Vagina (tissue), 2 donors: ENCODE data around the gene ZCWPW1. TPM values are rescaled to one million over a fixed set of nuclear protein-coding genes. Genes with fewer than 3 reads are reported as not detected.
"Not testable (repeated sequence)": the region's sequence is repeated elsewhere in the genome, so short reads cannot be mapped to it uniquely, and the experiment has no call there.

Experiments used
- DNase-seq, 2 donors: peaks; one replicate each; pipeline ENCODE4 v3.0.0-alpha.2; 2017; ENCODE audit errors: extremely low spot score in 2 of 2
- H3K27ac ChIP-seq: fragments of 200-600 bp; sonication (generic); one replicate; pipeline ENCODE4 v1.5.1; 2019
- H3K27me3 ChIP-seq: fragments of 200-600 bp; sonication (generic); one replicate; pipeline ENCODE4 v1.5.1; 2019
- H3K36me3 ChIP-seq, 2 donors: fragments of 200-600 bp; sonication (generic); one replicate each; pipeline ENCODE4 v1.5.1; 2017 to 2019
- H3K4me1 ChIP-seq: fragments of 200-600 bp; sonication (generic); one replicate; pipeline ENCODE4 v1.5.1; 2019
- H3K4me3 ChIP-seq, 2 donors: fragments of 200-600 bp; sonication (generic); 1 replicate in 1 of 2; 2 replicates in 1 of 2; pipeline ENCODE4 v1.5.1; 2016 to 2019
- H3K9me3 ChIP-seq: fragments of 200-600 bp; sonication (generic); one replicate; pipeline ENCODE4 v1.5.1; 2019
- CTCF ChIP-seq, 3 experiments: fragments of 450-650 bp in 2 of 3; fragments of 200-600 bp in 1 of 3; sonication (generic) in 1 of 3; IDR thresholded peaks; one replicate each; pipeline ENCODE4 v1.5.1; 2017 to 2019; ENCODE audit warnings: antibody characterized with exemption in 3 of 3, mild to moderate bottlenecking in 2 of 3, moderate library complexity in 2 of 3
- POLR2A ChIP-seq, 2 donors: fragments of 450-650 bp; IDR thresholded peaks; one replicate each; pipeline ENCODE4 v1.6.1; 2017; ENCODE audit warnings: antibody characterized with exemption in 2 of 2, mild to moderate bottlenecking in 2 of 2, moderate library complexity in 2 of 2
- POLR2AphosphoS5 ChIP-seq, 2 donors: sonication (generic); formaldehyde crosslinking; IDR thresholded peaks; one replicate each; pipeline ENCODE4 v1.9.0; 2017; ENCODE audit warnings: antibody characterized with exemption in 2 of 2, mild to moderate bottlenecking in 2 of 2, low read depth in 1 of 2; ENCODE audit not compliant: insufficient read depth in 1 of 2
- intact Hi-C: fragments of 100-400 bp; cut with DNase I; formaldehyde crosslinking; loops from one replicate; pipeline ENCODE4 v1.15.1; 2023
- total RNA-seq: library from RNA; depleted of rRNA; stranded (reverse); fragments of >200 nt; gene quantifications from one replicate; pipeline ENCODE4 v1.2.3, GENCODE V29; 2016

The ZCWPW1 gene
- total RNA-seq, 1 donor from 2014 or later: 5.9 TPM

GRCh38 chr7:100358027-100358856 is 70.3 kb downstream of the ZCWPW1 start, which contains the start of gene PILRB:
TSS of gene PILRB (plus strand) at chr7:100358117. CDS start at chr7:100358303, 186 bp downstream.
- Histone ChIP-seq H3K27ac (no peak within 1 kb of the TSS), H3K9me3 (no peaks in the 10 kb centered on the region), H3K4me3 (no peak within 1 kb of the TSS), H3K36me3 (peaks cover 0 to 79% of the 10 kb centered on the region in 2 donors), H3K27me3 (no peaks in the 10 kb centered on the region), H3K4me1 (no peaks in the 10 kb centered on the region)
- no peak for DNase-seq
- intact Hi-C loops: no loop called here
- TF ChIP-seq CTCF (IDR thresholded peaks at IDR 0.05) (no peak), POLR2AphosphoS5 (IDR thresholded peaks at IDR 0.05; ENCODE audit: insufficient read depth in 1 of 2, low read depth in 1 of 2) (no peak), POLR2A (IDR thresholded peaks at IDR 0.05) (no peak)

DNA sequence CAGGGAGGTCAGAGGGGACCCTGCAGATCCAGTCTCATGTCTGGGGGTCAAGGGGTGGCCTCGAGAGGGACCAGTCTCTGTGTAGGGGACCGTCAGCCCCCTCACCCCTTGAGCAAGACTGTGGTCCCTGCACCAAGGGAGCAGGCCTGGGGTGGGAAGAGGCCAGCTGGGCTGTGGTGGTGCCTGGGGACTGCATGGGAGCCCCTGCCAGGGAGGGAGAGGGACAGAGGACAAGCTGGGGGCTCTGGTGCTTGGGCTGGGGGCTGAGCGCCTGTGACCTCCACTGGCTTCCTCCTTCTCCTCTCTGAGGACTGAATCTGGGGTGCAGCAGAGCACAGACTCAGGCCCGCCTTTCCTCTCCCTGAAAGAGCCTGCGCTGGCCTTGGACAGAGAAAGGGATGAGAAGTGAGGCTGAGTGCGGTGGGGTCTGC is 71.4 kb downstream of the ZCWPW1 start:
- intact Hi-C loops: no loop called here

DNA sequence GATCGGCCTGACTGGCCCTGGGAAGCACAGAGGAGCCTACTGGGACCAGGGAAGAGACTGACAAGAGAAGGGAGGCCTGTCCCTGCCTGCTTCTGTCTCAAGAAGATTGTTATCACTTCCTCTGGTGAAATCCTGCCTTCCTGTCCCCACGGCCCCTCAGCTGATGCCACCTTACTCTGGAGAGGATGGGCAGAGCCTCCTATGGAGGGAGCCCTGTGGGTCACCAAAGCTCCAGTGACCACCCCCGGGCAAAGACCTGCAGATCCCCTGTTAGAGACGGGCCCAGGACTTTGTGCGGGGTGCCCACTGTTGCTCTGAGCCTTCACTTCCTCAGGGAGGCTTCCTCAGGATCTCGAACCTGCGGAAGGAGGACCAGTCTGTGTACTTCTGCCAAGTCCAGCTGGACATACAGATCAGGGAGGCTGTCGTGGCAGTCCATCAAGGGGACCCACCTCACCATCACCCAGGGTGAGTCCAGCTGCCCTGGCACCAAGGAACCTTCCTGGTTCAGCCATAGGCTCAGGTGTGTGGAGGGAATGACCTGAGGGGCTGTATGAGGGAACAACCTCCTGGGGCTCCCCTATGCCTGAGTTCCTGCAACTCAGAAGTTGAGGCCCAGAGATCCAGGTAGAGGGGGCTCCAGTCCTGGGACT is 72.0 kb downstream of the ZCWPW1 start:
- H3K27ac ChIP-seq: no peak overlapping the region
- intact Hi-C loops: no loop called here
- no peak for DNase-seq
- no peaks in the 10 kb centered on the region for H3K27me3 ChIP-seq
- H3K9me3 ChIP-seq: no peaks in the 10 kb centered on the region
- H3K36me3 ChIP-seq: peaks cover 0 to 81% of the 10 kb centered on the region in 2 donors
- H3K4me1 ChIP-seq: no peaks in the 10 kb centered on the region
- TF ChIP-seq CTCF (IDR thresholded peaks at IDR 0.05): no peak
- TF ChIP-seq POLR2A (IDR thresholded peaks at IDR 0.05): no peak
- no peak for TF ChIP-seq POLR2AphosphoS5 (IDR thresholded peaks at IDR 0.05; ENCODE audit: insufficient read depth in 1 of 2, low read depth in 1 of 2)
- no peak overlapping the region for H3K4me3 ChIP-seq

More for the DNA sequence above, 71.4 kb downstream of the ZCWPW1 start:
- Histone ChIP-seq H3K9me3 (no peaks in the 10 kb centered on the region), H3K4me1 (no peaks in the 10 kb centered on the region), H3K4me3 (no peak overlapping the region), H3K36me3 (peaks cover 0 to 82% of the 10 kb centered on the region in 2 donors), H3K27me3 (no peaks in the 10 kb centered on the region), H3K27ac (no peak overlapping the region)
- TF ChIP-seq POLR2A (IDR thresholded peaks at IDR 0.05) (no peak), CTCF (IDR thresholded peaks at IDR 0.05) (no peak), POLR2AphosphoS5 (IDR thresholded peaks at IDR 0.05; ENCODE audit: insufficient read depth in 1 of 2, low read depth in 1 of 2) (no peak)
- DNase-seq: no peak

DNA sequence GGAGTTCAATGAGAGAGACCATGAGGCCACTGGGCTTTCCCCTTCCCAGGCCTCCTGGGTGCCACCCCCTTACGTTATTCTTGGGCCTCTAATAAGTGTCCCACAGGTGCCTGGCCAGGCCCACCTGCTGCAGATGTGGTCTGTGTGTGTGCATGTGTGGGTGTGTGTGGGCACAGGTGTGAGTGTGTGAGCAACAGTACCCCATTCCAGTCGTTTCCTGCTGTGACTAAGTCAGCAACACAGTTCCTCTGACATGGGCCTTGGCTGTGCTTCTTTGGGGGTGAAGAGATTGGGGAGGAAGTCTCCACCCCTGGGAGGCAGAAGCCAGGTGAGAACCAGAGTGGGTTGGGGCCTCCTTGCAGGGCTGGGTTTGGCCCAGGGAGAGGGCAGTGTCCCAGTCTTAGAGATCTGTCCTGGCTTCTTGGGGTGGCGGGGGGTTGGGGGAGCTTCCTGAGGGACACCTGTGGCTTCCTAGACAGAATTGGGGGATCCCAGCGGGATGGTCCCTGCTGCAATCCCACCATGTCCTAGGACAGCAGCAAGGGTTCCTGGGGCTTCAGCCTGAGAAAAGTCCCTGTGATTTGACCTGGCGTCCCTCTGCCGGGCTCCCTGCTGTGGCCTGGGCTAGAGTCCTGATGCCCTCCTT is 74.7 kb downstream of the ZCWPW1 start:
- DNase-seq: no peak
- no peak for TF ChIP-seq POLR2A (IDR thresholded peaks at IDR 0.05)
- peaks cover 0 to 84% of the 10 kb centered on the region in 2 donors for H3K36me3 ChIP-seq
- intact Hi-C loops: no loop called here
- no peaks in the 10 kb centered on the region for H3K4me1 ChIP-seq
- H3K4me3 ChIP-seq: no peak overlapping the region
- H3K9me3 ChIP-seq: no peaks in the 10 kb centered on the region
- no peaks in the 10 kb centered on the region for H3K27me3 ChIP-seq
- H3K27ac ChIP-seq: no peak overlapping the region

DNA sequence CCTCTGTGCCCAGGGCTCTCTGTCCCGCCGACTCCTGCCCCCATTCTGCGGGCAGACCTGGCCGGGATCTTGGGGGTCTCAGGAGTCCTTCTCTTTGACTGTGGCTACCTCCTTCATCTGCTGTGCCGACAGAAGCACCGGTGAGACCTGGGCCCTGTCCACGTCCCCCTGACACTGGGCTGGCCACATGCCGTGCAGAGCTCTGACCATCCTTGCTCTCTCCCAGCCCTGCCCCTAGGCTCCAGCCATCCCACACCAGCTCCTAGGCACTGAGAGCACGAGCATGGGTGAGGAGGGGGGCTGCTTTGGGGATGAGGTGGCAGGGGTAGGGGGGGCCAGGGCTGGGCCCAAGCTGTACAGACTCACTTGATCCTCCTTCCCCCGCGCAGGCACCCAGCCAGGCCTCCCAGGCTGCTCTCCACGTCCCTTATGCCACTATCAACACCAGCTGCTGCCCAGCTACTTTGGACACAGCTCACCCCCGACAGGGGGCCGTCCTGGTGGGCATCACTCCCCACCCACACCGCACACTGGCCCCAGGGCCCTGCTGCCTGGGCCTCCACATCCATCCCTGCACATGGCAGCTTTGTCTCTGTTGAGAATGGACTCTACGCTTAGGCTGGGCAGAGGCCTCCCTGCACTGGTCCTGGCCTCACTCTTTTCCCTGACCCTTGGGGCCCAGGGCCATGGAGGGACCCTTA is 75.4 kb downstream of the ZCWPW1 start:
- Histone ChIP-seq H3K4me1 (no peaks in the 10 kb centered on the region), H3K9me3 (no peaks in the 10 kb centered on the region), H3K27ac (no peak overlapping the region), H3K27me3 (no peaks in the 10 kb centered on the region), H3K36me3 (peaks cover 0 to 80% of the 10 kb centered on the region in 2 donors), H3K4me3 (no peak overlapping the region)
- TF ChIP-seq CTCF (IDR thresholded peaks at IDR 0.05) (no peak), POLR2A (IDR thresholded peaks at IDR 0.05) (no peak), POLR2AphosphoS5 (IDR thresholded peaks at IDR 0.05; ENCODE audit: insufficient read depth in 1 of 2, low read depth in 1 of 2) (no peak)
- intact Hi-C loops: no loop called here
- no peak for DNase-seq

DNA sequence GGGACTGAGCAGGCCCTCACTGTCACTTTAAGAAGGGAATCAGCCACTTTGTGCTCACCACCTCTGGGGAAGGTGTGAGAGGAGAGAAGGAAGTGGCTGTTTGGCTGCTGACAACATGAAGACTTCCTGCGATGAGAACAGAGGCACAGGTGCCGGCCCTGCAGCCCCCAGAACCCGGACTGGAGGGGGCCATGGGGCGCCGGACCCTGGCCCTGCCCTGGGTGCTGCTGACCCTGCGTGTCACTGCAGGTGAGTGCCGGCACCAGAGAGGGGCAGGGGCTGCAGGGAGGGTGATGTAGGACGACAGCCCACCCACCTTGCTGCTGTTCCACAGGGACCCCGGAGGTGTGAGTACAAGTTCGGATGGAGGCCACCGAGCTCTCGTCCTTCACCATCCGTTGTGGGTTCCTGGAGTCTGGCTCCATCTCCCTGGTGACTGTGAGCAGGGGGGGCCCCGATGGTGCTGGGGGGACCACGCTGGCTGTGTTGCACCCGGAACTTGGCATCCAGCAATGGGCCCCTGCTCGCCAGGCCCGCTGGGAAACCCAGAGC is 76.2 kb downstream of the ZCWPW1 start:
- intact Hi-C loops, H3K9me3 ChIP-seq, H3K4me3 ChIP-seq, H3K4me1 ChIP-seq, H3K27ac ChIP-seq, H3K27me3 ChIP-seq: not testable (repeated sequence)
- H3K36me3 ChIP-seq: peaks cover 0 to 83% of the 10 kb centered on the region in 2 donors
- DNase-seq: peak in 1 of 2 donors; percentile 52
